NCI-H1105 (cell line): Measurements from ENCODE around the gene NDUFA13.

Source experiments
- DNase-seq: peaks from one replicate; lab custom pipeline; 2025; lab: John Stamatoyannopoulos, UW

NDUFA13 gene

DNA sequence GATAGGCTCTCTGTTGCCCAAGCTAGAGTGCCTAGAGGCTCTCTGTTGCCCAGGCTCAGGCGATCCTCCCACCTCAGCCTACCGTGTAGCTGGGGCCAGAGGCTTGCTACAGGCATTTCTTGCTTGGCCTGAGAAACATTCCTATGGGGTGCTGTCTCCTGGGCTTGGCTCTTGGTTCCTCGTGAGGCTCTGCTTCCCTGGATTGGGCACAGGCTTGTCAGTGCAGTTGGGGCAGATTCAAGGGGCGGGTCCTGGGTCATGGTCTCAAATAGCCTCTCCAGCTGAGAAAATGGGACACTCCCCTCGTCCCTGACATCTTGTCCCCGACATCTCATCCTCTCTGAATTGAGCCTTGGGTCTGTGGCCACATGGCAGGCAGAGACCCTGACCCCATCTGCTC lies 5.6 kb upstream of the NDUFA13 start:
- no peak for DNase-seq

DNA sequence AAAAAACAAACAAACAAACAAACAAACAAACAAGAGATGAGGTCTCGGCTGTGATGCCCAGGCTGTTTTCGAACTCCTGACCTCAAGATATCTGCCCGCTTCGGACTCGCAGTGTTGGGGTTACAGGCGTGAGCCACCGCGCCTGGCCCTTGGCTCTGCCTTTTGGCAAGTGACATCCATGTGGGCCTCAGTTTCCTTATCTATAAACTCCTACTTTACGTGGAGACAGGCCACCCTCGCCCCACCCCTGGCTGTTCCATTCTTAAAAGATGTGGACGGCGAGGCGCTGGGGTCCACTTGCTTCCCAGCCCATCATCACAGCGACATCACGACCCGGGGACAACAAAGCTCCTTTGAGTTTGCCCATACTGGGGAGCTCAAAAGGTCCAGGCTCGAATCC lies 2.3 kb upstream of the NDUFA13 start:
- DNase-seq, result no peak

DNA sequence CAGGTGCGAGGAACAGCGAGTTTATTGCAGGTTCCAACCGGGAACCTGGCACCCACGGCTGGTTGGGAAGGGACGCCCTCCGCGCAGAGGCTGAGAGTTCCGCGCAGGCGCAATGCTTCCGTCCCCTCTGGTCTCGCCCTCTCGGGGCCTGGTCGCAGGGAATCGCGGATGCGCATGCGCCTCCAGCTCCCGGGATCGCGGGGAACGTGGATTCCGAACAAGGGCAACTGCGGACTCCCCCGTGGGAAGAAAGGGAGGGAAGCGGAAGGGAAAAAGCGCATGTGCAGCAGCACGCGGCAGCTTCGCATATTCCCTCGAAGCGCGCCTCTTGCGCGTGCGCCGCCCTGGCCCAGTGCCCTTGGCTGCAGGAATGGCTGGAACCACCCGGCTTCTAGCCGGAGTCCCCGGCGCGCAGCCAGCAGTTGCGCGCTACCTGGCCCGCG lies 1.8 kb upstream of the NDUFA13 start:
- no peak for DNase-seq

GRCh38 chr19:19514881-19515641 lies 964 bp upstream of the NDUFA13 start, which contains the start of gene TSSK6:
TSSK6 (minus strand) TSS chr19:19515548; CDS start chr19:19515427, 121 bp downstream.
- no peak for DNase-seq

DNA sequence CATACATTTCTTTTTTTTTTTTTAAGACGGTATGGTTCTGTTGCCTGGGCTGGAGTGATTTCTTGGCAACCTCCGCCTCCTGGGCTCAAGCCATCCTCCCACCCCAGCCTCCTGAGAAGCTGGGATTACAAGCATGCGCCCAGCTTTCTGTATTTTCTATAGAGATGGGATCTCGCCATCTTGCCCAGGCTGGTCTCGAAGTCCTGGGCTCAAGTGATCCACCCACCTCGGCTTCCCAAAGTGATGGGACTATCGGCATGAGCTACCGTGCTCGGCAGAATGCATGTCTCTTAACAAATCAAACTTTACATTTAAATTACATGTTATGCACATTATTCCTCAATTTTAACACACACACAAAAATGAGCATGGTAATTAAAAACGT lies 1.2 kb downstream of the NDUFA13 start:
- no peak for DNase-seq

GRCh38 chr19:19520989-19521388 lies 5.0 kb downstream of the NDUFA13 start:
- DNase-seq, result no peak

DNA sequence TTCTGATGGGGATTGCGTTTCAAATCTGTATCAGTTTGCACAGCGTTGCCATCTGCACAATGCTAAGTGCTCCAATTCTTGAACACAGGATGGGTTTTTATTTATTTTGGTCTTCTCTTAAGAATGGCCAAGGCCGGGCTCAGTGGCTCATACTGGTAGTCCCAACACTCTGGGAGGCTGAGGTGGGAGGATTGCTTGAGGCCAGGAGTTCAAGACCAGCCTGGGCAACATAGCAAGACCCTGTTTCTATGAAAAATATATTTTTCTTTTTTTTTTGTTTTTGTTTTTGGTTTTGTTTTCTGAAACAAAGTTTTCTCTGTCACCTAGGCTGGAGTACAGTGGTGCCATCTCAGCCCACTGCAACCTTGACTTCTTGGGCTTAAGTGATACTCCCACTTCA lies 7.2 kb downstream of the NDUFA13 start:
- DNase-seq, result no peak

DNA sequence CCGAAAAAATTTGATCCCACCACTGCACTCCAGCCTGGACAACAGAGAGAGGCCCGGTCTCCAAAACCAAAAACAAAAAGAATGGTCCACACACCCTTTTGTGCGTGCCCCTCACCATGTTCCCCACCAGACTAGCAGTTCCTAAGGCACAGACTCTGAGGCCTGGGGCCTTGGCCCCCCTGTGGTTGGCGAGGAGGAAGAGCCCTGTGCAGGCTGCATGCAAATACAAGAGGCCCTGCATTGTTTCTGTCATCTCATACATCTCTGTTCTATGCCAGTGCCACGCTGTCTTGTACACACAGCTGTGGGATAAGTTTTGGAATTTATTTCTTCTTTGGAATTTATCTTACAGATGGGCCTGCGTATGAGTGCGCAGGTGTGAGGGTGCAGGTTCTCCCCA lies 8.0 kb downstream of the NDUFA13 start:
- DNase-seq, result no peak

DNA sequence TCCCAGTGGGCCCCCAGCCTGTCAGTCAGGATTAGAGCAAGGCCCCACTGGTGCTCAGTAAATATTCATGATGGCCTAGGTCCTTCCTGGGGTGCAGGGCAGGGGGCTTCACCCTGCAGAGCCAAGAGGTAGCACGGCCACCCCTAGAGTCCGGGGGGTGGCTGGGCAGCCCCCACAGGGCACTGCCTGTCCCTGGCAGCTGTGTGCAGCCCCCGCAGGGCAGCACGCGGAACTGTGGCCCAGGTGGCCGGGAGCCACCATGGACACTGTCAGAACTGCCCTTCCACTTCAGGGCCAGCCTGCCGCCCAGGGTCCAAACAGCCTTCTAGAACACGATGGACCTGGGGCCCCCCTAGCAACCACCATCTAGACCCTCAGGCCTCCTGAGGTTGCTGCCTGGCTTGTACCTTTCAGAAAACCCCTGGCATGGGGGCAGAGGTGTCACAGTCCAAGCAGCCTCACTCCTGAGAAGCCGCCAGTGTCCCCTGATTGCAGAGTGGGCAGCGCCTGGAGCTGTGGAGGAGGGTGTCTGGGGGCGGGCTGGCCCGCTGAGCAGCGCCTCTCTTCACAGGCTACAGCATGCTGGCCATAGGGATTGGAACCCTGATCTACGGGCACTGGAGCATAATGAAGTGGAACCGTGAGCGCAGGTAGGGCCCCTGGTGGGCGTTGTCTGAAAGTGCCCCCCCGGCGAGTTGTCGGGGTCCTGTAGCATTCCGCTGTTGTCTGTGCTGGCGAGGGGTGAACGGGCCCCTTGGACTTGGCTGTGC lies 9.8 kb downstream of the NDUFA13 start:
- no peak for DNase-seq

GRCh38 chr19:19526581-19527370 lies 10.8 kb downstream of the NDUFA13 start:
- DNase-seq, result no peak

- DNase-seq, result no peak
Measured at GRCh38 chr19:19527371-19527656, 11.3 kb downstream of the NDUFA13 start.

GRCh38 chr19:19527674-19528625 lies 11.9 kb downstream of the NDUFA13 start:
- no peak for DNase-seq

- DNase-seq, result peak; percentile 86
Measured at GRCh38 chr19:19528721-19529490, 12.9 kb downstream of the NDUFA13 start, which contains the start of gene YJEFN3. YJEFN3 (plus strand) TSS chr19:19528911; CDS start chr19:19528933, 22 bp downstream.

- no peak for DNase-seq
Measured at GRCh38 chr19:19529783-19530422, 13.9 kb downstream of the NDUFA13 start.

DNA sequence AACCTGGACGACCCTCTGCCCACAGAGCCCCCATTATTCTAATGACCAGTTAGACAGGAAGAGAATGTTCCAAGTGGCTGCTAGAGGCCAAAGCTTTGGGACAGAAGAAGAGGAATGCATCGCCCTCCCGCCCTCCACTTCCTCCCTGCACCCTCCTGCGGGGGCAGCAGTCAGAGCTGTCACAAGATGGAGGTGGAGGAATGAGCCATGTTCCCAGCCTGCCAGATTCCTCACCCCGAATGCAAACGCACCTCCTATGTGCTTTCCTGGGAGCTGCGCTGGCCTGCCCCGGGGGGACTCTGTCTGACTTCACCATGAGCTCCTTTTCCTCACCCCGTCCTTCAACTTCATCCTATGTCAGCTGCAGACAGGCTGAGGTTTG lies 14.4 kb downstream of the NDUFA13 start:
- DNase-seq, result no peak

DNA sequence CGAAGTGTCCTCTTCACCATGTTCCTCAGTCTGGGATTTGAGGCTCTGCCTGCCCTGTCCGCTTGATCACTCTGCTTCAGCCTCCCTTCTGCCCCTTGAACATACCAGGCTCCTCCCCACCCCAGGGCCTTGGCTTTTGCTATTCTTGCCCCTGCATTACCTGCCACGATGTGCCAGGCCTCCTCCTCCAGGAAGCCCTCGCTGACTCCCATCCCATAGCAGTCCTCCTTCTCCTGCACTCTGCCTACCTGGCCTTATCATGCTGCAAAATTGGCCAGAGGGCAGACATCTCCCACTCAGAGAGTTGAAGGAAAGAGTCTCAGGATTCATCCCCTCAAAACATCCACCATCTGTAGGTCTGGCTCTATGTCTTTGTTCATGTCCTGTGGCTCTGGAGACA lies 14.9 kb downstream of the NDUFA13 start:
- DNase-seq, result no peak

GRCh38 chr19:19531951-19532805 lies 16.2 kb downstream of the NDUFA13 start:
- peak; percentile 62 for DNase-seq

GRCh38 chr19:19532806-19533701 lies 17.0 kb downstream of the NDUFA13 start:
- no peak for DNase-seq
